HPDE6-E6E7 (cell line): ENCODE data around the gene MTARC1.

ENCODE experiments used
- DNase-seq: peaks from one replicate; pipeline ENCODE4 v3.0.0; 2011; ENCODE audit warnings: missing footprints; ENCODE audit errors: extremely low spot score

The MTARC1 gene

DNA sequence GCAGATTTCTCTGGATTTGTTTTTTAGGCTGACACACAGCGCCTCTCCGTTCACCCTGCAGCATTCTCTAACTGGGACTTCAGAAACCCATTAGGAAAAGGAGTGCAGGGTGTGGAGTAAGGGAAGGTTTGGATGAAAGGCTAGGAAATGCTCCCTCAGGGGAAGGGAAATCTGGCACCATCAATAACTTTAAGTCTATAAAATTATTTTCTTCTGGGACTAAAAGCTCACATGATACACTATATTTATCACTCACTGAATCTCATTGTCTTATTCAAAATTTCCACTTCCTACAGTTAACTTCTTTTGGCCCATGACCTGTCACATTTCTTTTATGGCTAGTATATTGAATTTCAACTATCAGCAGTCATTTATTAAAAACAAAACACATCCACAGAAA, 46.7 kb downstream of the MTARC1 start:
- no peak for DNase-seq

DNA sequence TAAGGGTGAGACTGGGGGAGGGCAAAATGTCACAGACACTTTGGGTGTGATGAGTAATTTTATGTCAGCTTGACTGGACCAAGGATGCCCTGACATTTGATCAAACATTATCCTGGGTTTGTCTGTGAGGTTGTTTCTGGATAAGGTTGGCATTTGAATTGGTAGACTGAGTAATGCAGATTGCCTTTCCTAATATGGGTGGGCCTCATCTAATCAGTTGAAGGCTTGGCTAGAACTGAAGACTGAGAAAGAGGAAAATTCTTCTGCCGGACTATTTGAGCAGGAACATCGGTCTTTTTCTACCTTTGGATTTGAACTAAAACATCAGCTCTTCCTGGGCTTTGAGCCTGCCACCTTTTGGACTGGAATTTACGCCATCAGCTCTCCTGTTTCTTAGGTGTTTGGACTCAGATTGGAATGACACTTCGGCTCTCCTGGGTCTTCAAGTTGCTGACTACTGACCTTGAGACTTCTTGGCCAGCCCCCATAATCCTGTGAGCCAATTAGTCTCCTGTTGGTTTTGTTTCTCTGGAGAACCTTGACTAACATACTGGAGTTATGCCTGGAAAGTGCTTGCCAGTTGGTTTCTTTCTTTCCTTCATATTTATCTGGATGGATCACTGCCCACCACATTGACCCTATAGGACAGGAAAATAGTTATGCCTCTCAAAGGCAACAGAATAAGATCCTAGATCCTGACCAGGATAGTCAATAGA, 47.6 kb downstream of the MTARC1 start:
- no peak for DNase-seq
